Spleen (tissue), 7 donors: Measurements from ENCODE around the gene PCDH15.

Source experiments
- POLR2A ChIP-seq, 3 donors: fragments of 450-650 bp; IDR thresholded peaks; one replicate each; pipeline ENCODE4 v1.5.1; 2017; ENCODE audit warnings: antibody characterized with exemption in 3 of 3, mild to moderate bottlenecking in 1 of 3
- TF ChIP-seq, protein P1 (sequence below), 11 experiments: fragments of 200-600 bp in 7 of 11; fragments of 450-650 bp in 4 of 11; sonication (generic) in 4 of 11; IDR thresholded peaks in 8 of 11; conservative IDR thresholded peaks in 3 of 11; 1 replicate in 7 of 11; 2 replicates in 4 of 11; pipeline versions ENCODE4 v1.4.0 to v1.8.0; 2016 to 2021; ENCODE audit warnings: antibody characterized with exemption in 11 of 11, inconsistent platforms in 4 of 11, mild to moderate bottlenecking in 1 of 11
- donor health status: DM: no; HTN: no; CAD: no; lungs with moderate emphysema.
- donor health status: DM: no; HTN: no; CAD: no.
- donor health status: DM: no; HTN: no; CAD: no.

DNA sequence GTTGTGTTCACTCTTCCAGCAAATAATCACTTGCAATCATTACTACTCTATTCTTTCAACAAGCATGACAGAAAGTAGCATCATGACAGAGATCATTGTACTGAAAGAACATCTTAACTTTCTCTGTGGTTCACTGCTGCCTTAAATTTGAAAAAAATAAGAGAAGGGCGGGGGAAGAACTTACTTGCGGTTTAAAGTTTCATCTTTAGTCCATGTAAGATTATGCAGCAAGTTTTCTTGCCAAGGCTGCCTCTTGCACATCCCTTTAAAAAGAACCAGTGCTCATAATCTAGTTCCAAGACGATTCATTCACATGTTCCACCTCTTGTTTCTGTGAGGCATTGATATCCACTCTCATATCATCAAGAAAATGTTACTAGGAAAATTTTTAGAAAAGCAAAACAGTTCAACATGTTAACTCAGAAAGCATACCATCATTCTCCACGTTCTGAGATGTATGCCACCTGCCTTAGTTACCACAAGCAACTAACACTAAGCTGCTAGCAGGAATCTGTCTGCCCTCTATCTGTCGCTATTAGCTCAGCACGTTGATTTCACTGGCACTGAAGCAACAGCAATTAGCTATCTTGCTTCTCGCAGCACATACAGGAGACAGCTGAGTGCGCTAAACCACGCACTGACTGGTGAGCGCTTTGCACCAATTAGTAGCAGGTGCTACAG, at the start of gene PCDH15:
- TF ChIP-seq, protein P1, sequence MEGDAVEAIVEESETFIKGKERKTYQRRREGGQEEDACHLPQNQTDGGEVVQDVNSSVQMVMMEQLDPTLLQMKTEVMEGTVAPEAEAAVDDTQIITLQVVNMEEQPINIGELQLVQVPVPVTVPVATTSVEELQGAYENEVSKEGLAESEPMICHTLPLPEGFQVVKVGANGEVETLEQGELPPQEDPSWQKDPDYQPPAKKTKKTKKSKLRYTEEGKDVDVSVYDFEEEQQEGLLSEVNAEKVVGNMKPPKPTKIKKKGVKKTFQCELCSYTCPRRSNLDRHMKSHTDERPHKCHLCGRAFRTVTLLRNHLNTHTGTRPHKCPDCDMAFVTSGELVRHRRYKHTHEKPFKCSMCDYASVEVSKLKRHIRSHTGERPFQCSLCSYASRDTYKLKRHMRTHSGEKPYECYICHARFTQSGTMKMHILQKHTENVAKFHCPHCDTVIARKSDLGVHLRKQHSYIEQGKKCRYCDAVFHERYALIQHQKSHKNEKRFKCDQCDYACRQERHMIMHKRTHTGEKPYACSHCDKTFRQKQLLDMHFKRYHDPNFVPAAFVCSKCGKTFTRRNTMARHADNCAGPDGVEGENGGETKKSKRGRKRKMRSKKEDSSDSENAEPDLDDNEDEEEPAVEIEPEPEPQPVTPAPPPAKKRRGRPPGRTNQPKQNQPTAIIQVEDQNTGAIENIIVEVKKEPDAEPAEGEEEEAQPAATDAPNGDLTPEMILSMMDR (IDR thresholded peaks at IDR 0.05 in 8 of 11, conservative IDR thresholded peaks at IDR 0.05 in 3 of 11) = peak in 5 of 11 experiments; percentile 11 to 30 (median 25)
- no peak for TF ChIP-seq POLR2A (IDR thresholded peaks at IDR 0.05)
